ENCODE data around the gene SLC35E4. TPM values are rescaled to one million over a fixed set of nuclear protein-coding genes. Genes with fewer than 3 reads are reported as not detected.

SLC35E4 gene
- total and polyA plus RNA-seq, 9 of the 15 experiments (the other 6 are each of a cell fraction or from before 2014, with no cell fraction given) = 0.06 to 2.3 (median 0.86) TPM; not detected in 1

DNA sequence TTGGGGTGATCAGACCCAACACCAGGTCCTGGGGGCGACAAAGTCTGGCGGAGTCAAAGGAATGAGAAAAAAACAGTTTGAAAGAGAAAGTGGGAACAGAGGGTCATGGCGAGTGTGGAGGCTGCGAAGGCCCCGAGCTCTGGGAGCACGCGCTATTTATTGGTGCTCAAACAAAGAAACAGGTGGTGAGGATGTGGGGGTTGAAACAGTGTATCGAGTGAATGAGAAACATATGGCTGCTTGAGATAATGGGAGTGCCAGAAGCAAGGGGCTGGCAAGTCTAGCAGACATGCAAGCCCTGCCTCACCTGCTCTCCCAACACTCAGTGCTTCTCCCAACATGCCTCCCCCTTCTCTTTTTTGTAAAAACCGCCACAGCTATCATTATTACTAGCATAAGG is 39.9 kb downstream of the SLC35E4 start:
- H4K20me1 ChIP-seq (replicated peaks; ENCODE audit: control insufficient read depth, insufficient read depth, low read length) = no peaks in the 10 kb centered on the region
- H3K27me3 ChIP-seq (ENCODE audit: control insufficient read depth in 2 of 2, insufficient read depth in 2 of 2, low read length in 2 of 2) = no peaks in the 10 kb centered on the region
- no peaks in the 10 kb centered on the region for H3K9me1 ChIP-seq (ENCODE audit: control insufficient read depth, insufficient read depth, low read length)
- peak overlapping the region; percentile 63 for H2AFZ ChIP-seq (ENCODE audit: low read depth, low read length)
- no peak overlapping the region for H3K27ac ChIP-seq (ENCODE audit: extremely low read depth, low read depth, low read length)
- POLR2A ChIA-PET = interaction anchor here (0.6 to 2.1 kb wide), 2 partner anchors 9 to 324 kb away, joined by 3 to 5 read pairs; no protein-coding TSS in a partner anchor
- H3K4me2 ChIP-seq (ENCODE audit: insufficient read depth, low read length) = no peak overlapping the region
- FAIRE-seq (peak; percentile 19), ATAC-seq (no peak; the same call in 2 of the 3 replicates), DNase-seq (ENCODE audit: extremely low read depth in 1 of 4, low spot score in 3 of 4) (peak in 3 of 4 experiments; percentile 50 to 62 (median 59))
- intact Hi-C loops (cut with micrococcal nuclease) = no loop called here
- BruUV-seq (replicated peaks) = no TSS peak
- H3K79me2 ChIP-seq (ENCODE audit: control insufficient read depth, insufficient read depth, low read length) = no peaks in the 10 kb centered on the region
- no peak overlapping the region for H3K9ac ChIP-seq (ENCODE audit: insufficient read depth in 1 of 2, low read depth in 2 of 2, low read length in 2 of 2)
- H3K9me3 ChIP-seq (replicated peaks; ENCODE audit: control insufficient read depth, insufficient read depth, low read depth, low read length) = no peaks in the 10 kb centered on the region
- no peak overlapping the region for H3K4me3 ChIP-seq
- no peaks in the 10 kb centered on the region for H3K36me3 ChIP-seq (ENCODE audit: control insufficient read depth, insufficient read depth, low read length)
- in situ Hi-C loops (cut with MboI) = no loop called here
- H3K4me1 ChIP-seq (replicated peaks in 1 of 2; ENCODE audit: control insufficient read depth in 2 of 2, insufficient read depth in 2 of 2, low read length in 2 of 2) = peaks cover 15 to 19% of the 10 kb centered on the region in 2 experiments; a peak in 4 of 5 replicates
- 22% methylated on average over 9 of the region's 9 CpGs for WGBS (ENCODE audit: insufficient coverage, low coverage, missing lambda C conversion rate)
- CTCF ChIA-PET (ENCODE audit: low intra/inter-chr PET ratio) = no interaction called here
- TF ChIP-seq, protein P1, sequence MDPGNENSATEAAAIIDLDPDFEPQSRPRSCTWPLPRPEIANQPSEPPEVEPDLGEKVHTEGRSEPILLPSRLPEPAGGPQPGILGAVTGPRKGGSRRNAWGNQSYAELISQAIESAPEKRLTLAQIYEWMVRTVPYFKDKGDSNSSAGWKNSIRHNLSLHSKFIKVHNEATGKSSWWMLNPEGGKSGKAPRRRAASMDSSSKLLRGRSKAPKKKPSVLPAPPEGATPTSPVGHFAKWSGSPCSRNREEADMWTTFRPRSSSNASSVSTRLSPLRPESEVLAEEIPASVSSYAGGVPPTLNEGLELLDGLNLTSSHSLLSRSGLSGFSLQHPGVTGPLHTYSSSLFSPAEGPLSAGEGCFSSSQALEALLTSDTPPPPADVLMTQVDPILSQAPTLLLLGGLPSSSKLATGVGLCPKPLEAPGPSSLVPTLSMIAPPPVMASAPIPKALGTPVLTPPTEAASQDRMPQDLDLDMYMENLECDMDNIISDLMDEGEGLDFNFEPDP (CRISPR knock-in tag; IDR thresholded peaks at IDR 0.05) = no peak
- TF ChIP-seq ELK1 (CRISPR knock-in tag; IDR thresholded peaks at IDR 0.05) (no peak), ZEB2 (IDR thresholded peaks at IDR 0.05) (no peak), MTA3 (IDR thresholded peaks at IDR 0.05; ENCODE audit: borderline replicate concordance) (no peak), MEIS2 (IDR thresholded peaks at IDR 0.05; ENCODE audit: partially characterized antibody) (no peak), EP400 (IDR thresholded peaks at IDR 0.05) (0 out of 2 replicates have a peak, but pooled peaks have one; percentile 13), ZNF23 (CRISPR knock-in tag; IDR thresholded peaks at IDR 0.05) (no peak), SMAD4 (CRISPR knock-in tag; conservative IDR thresholded peaks at IDR 0.05) (peak; percentile 26; the same call in 1 of the 2 replicates), ZNF133 (CRISPR knock-in tag; IDR thresholded peaks at IDR 0.05) (no peak), HLTF (IDR thresholded peaks at IDR 0.05) (no peak), ZNF639 (CRISPR knock-in tag; conservative IDR thresholded peaks at IDR 0.05 in 1 of 2, IDR thresholded peaks at IDR 0.05 in 1 of 2) (no peak), ARID2 (IDR thresholded peaks at IDR 0.05) (no peak), IRF1 (CRISPR knock-in tag; IDR thresholded peaks at IDR 0.05; ENCODE audit: borderline replicate concordance) (no peak)
- TF ChIP-seq, protein P2, sequence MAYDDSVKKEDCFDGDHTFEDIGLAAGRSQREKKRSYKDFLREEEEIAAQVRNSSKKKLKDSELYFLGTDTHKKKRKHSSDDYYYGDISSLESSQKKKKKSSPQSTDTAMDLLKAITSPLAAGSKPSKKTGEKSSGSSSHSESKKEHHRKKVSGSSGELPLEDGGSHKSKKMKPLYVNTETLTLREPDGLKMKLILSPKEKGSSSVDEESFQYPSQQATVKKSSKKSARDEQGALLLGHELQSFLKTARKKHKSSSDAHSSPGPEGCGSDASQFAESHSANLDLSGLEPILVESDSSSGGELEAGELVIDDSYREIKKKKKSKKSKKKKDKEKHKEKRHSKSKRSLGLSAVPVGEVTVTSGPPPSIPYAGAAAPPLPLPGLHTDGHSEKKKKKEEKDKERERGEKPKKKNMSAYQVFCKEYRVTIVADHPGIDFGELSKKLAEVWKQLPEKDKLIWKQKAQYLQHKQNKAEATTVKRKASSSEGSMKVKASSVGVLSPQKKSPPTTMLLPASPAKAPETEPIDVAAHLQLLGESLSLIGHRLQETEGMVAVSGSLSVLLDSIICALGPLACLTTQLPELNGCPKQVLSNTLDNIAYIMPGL (CRISPR knock-in tag; IDR thresholded peaks at IDR 0.05) = no peak
- TF ChIP-seq, protein P3, sequence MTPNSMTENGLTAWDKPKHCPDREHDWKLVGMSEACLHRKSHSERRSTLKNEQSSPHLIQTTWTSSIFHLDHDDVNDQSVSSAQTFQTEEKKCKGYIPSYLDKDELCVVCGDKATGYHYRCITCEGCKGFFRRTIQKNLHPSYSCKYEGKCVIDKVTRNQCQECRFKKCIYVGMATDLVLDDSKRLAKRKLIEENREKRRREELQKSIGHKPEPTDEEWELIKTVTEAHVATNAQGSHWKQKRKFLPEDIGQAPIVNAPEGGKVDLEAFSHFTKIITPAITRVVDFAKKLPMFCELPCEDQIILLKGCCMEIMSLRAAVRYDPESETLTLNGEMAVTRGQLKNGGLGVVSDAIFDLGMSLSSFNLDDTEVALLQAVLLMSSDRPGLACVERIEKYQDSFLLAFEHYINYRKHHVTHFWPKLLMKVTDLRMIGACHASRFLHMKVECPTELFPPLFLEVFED (CRISPR knock-in tag; conservative IDR thresholded peaks at IDR 0.05) = no peak
